ENCODE data around the gene ALOX12B.

ALOX12B gene

DNA sequence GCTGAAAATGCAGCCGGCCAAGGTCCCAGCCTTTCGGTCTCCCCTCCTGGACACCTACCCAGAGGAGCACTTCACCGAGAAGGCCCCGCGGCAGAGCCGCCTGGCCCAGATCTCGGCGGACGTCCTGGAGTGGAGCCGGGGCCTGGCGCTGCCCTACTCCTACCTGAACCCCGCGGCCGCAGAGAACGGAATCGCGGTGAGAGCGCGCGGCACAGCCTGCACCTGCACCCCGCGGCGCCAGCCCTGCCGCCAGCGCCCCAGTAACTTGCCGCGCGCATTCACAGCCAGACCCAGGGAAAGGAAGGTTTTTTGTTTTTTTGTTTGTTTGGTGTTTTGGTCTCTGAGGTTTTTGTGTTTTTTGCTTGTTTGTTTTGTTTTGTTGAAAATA is 15.2 kb downstream of the ALOX12B start:
- Histone ChIP-seq H3K9ac (no peak overlapping the region), H4K20me1 (ENCODE audit: insufficient read depth) (no peaks in the 10 kb centered on the region), H3K79me2 (ENCODE audit: insufficient read depth, low read depth) (no peaks in the 10 kb centered on the region), H3K4me2 (no peak overlapping the region), H3K27ac (no peak overlapping the region), H3K36me3 (ENCODE audit: insufficient read depth) (no peaks in the 10 kb centered on the region), H3K4me1 (ENCODE audit: low read depth, poor library complexity, severe bottlenecking) (no peaks in the 10 kb centered on the region), H3K4me3 (IDR thresholded peaks at IDR 0.05; ENCODE audit: insufficient read depth, low read depth, low read length) (no peak overlapping the region), H2AFZ (ENCODE audit: low read depth) (no peak overlapping the region), H3K27me3 (ENCODE audit: insufficient read depth, low read depth) (no peaks in the 10 kb centered on the region)
- TF ChIP-seq, protein P1, sequence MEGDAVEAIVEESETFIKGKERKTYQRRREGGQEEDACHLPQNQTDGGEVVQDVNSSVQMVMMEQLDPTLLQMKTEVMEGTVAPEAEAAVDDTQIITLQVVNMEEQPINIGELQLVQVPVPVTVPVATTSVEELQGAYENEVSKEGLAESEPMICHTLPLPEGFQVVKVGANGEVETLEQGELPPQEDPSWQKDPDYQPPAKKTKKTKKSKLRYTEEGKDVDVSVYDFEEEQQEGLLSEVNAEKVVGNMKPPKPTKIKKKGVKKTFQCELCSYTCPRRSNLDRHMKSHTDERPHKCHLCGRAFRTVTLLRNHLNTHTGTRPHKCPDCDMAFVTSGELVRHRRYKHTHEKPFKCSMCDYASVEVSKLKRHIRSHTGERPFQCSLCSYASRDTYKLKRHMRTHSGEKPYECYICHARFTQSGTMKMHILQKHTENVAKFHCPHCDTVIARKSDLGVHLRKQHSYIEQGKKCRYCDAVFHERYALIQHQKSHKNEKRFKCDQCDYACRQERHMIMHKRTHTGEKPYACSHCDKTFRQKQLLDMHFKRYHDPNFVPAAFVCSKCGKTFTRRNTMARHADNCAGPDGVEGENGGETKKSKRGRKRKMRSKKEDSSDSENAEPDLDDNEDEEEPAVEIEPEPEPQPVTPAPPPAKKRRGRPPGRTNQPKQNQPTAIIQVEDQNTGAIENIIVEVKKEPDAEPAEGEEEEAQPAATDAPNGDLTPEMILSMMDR (conservative IDR thresholded peaks at IDR 0.05; ENCODE audit: low read depth, low read length), result no peak

DNA sequence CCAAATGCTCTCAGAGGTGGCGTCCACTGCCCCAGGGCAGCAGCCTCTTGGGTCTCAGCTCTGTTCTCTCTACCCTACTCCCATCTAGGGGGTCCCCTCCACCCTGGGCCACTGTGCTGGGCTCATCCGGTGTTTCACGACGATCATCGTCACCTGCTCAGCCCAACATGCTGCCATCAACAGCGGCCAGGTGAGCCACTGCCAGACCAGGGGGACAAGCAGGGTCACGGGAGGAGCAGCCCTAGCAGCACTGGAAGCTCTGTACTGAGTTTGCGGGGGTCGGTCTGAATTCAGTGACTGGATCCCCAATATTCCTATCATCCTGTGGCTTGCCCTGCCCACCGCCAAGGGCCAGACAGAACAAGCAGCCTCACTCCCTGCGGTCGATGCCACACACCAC is 16.0 kb downstream of the ALOX12B start:
- TF ChIP-seq, protein P1 (conservative IDR thresholded peaks at IDR 0.05; ENCODE audit: low read depth, low read length), result no peak
- Histone ChIP-seq H3K9ac (no peak overlapping the region), H3K79me2 (ENCODE audit: insufficient read depth, low read depth) (no peaks in the 10 kb centered on the region), H3K4me1 (ENCODE audit: low read depth, poor library complexity, severe bottlenecking) (no peaks in the 10 kb centered on the region), H3K36me3 (ENCODE audit: insufficient read depth) (no peaks in the 10 kb centered on the region), H2AFZ (ENCODE audit: low read depth) (no peak overlapping the region), H3K27ac (no peak overlapping the region), H3K4me3 (IDR thresholded peaks at IDR 0.05; ENCODE audit: insufficient read depth, low read depth, low read length) (no peak overlapping the region), H3K4me2 (no peak overlapping the region), H3K27me3 (ENCODE audit: insufficient read depth, low read depth) (no peaks in the 10 kb centered on the region), H4K20me1 (ENCODE audit: insufficient read depth) (no peaks in the 10 kb centered on the region)

DNA sequence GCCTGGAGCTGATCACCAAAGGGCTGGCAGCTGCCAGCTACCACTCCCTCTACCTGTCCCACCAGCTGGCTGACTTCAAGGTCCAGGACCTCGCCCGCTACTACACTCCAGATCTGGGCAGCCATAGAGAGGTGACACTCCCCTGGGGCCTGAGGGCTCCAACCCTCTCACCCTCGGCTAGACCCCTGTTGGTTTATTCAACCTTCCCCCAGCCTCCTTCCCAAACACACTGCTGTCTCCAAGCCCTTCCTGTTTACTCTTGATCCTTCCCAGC is 18.0 kb downstream of the ALOX12B start:
- H2AFZ ChIP-seq (ENCODE audit: low read depth), result no peak overlapping the region
- H3K9ac ChIP-seq, result no peak overlapping the region
- H3K4me3 ChIP-seq (IDR thresholded peaks at IDR 0.05; ENCODE audit: insufficient read depth, low read depth, low read length), result no peak overlapping the region
- H3K36me3 ChIP-seq (ENCODE audit: insufficient read depth), result no peaks in the 10 kb centered on the region
- H4K20me1 ChIP-seq (ENCODE audit: insufficient read depth), result no peaks in the 10 kb centered on the region
- no peaks in the 10 kb centered on the region for H3K27me3 ChIP-seq (ENCODE audit: insufficient read depth, low read depth)
- H3K27ac ChIP-seq, result no peak overlapping the region
- no peaks in the 10 kb centered on the region for H3K79me2 ChIP-seq (ENCODE audit: insufficient read depth, low read depth)
- TF ChIP-seq, protein P1 (conservative IDR thresholded peaks at IDR 0.05; ENCODE audit: low read depth, low read length), result no peak
- no peak overlapping the region for H3K4me2 ChIP-seq
- H3K4me1 ChIP-seq (ENCODE audit: low read depth, poor library complexity, severe bottlenecking), result no peaks in the 10 kb centered on the region

DNA sequence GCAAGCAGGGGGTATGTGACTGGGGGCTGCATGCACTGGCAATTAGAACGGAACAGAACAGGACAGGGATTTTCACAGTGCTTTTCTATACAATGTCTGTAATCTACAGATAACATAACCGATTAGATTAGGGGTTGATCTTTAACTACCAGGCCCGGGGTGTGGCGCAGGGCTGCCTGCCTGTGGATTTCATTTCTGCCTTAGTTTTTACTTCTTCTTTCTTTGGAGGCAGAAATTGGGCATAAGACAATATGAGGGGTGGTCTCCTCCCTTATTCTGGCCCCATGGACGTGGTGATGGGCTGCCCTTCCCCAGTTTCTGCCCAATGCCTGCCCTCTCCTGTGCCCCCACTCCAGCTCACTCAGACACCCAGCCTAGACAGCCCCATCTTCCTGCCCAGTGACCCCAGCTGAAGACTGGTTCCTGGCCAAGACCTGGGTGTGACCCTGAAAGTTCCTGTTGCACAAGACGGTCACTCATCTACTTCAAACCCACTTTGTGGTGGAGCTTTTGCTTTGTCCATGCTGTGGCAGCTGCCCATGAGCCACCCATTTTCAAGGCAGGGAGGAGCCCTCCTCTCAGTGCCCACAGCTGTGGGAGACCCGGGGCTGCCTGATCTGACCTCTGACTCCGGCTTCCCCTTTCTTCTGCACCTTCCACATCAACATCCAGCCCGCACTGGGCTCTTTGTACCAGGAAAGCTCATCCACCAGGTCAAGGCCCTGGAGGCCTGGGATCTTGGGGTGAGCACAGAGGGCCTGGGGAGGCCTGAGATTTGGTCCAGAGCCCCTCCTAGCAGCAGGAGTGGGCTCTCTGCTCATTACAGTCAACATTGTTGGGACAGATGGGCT is 18.6 kb downstream of the ALOX12B start:
- no peaks in the 10 kb centered on the region for H3K4me1 ChIP-seq (ENCODE audit: low read depth, poor library complexity, severe bottlenecking)

More for the DNA sequence above, 18.6 kb downstream of the ALOX12B start:
- no peaks in the 10 kb centered on the region for H3K79me2 ChIP-seq (ENCODE audit: insufficient read depth, low read depth)
- H4K20me1 ChIP-seq (ENCODE audit: insufficient read depth), result no peaks in the 10 kb centered on the region
- no peak overlapping the region for H3K4me3 ChIP-seq (IDR thresholded peaks at IDR 0.05; ENCODE audit: insufficient read depth, low read depth, low read length)
- no peaks in the 10 kb centered on the region for H3K36me3 ChIP-seq (ENCODE audit: insufficient read depth)
- TF ChIP-seq, protein P1 (conservative IDR thresholded peaks at IDR 0.05; ENCODE audit: low read depth, low read length), result no peak
- no peak overlapping the region for H3K4me2 ChIP-seq
- no peak overlapping the region for H2AFZ ChIP-seq (ENCODE audit: low read depth)
- no peak overlapping the region for H3K9ac ChIP-seq
- no peak overlapping the region for H3K27ac ChIP-seq
- no peaks in the 10 kb centered on the region for H3K27me3 ChIP-seq (ENCODE audit: insufficient read depth, low read depth)

Measured in KMS-11 (cell line).